Measurements from ENCODE around the gene DLX2.

DNA sequence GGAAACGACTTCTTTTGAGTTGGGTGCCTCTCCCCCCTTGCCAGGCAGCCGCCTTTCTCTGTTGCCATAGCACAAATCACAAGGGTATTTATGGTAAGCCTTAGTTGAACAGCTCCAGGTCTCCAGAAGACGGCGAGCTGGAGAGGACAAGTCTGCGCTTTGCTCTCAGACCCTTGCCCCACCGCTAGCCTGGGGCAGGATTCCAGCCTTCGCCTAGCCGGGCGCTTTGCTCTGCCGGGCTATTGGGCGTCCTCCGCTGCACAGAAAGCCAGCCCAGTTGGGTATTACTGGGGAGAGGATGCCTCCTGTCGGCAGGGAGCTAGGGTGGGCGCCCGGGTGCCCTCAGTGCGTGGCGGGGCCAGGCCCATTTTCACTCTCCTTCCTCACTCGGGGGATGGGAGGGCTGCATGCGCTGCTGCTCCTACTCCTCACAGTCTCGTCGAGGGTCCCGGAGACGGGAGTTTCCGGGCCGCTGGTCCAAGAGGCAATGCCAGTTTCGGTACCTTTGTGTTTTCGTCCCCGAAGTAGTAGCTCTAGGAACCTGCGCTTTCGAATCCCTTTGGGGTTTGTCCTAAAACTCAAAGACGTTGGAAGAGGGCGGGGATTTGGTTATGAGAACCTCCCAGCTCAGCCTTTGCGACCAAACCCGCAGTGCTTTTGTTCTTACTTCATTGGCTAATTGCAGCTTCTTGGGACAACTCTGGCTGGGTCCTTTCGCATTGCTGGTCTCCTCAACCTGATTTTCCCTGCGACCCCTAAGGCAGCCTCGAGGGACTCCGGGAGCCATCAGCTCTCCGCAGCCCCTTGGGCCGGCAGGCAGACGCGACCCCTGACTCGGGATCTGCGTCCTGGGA lies 3.6 kb upstream of the DLX2 start:
- TF ChIP-seq, protein P1, sequence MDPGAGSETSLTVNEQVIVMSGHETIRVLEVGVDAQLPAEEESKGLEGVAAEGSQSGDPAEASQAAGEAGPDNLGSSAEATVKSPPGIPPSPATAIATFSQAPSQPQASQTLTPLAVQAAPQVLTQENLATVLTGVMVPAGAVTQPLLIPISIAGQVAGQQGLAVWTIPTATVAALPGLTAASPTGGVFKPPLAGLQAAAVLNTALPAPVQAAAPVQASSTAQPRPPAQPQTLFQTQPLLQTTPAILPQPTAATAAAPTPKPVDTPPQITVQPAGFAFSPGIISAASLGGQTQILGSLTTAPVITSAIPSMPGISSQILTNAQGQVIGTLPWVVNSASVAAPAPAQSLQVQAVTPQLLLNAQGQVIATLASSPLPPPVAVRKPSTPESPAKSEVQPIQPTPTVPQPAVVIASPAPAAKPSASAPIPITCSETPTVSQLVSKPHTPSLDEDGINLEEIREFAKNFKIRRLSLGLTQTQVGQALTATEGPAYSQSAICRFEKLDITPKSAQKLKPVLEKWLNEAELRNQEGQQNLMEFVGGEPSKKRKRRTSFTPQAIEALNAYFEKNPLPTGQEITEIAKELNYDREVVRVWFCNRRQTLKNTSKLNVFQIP (CRISPR knock-in tag; IDR thresholded peaks at IDR 0.05; ENCODE audit: borderline replicate concordance, low read depth) = no peak
- TF ChIP-seq, protein P2, sequence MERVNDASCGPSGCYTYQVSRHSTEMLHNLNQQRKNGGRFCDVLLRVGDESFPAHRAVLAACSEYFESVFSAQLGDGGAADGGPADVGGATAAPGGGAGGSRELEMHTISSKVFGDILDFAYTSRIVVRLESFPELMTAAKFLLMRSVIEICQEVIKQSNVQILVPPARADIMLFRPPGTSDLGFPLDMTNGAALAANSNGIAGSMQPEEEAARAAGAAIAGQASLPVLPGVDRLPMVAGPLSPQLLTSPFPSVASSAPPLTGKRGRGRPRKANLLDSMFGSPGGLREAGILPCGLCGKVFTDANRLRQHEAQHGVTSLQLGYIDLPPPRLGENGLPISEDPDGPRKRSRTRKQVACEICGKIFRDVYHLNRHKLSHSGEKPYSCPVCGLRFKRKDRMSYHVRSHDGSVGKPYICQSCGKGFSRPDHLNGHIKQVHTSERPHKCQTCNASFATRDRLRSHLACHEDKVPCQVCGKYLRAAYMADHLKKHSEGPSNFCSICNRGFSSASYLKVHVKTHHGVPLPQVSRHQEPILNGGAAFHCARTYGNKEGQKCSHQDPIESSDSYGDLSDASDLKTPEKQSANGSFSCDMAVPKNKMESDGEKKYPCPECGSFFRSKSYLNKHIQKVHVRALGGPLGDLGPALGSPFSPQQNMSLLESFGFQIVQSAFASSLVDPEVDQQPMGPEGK (CRISPR knock-in tag; IDR thresholded peaks at IDR 0.05; ENCODE audit: borderline replicate concordance) = no peak
- TF ChIP-seq PPARA (CRISPR knock-in tag; IDR thresholded peaks at IDR 0.05; ENCODE audit: borderline replicate concordance) = no peak
- TF ChIP-seq ZFP3 (CRISPR knock-in tag; IDR thresholded peaks at IDR 0.05) = no peak
